ENCODE measurements around the gene WDR1.

- no peak for TF ChIP-seq CTCF (IDR thresholded peaks at IDR 0.05; ENCODE audit: low read length)
- TF ChIP-seq EZH2 (IDR thresholded peaks at IDR 0.05; ENCODE audit: borderline replicate concordance, low read length) = no peak
These were observed 33.9 kb downstream of the WDR1 start for GRCh38 chr4:10082459-10083272.

All from OCI-LY1 (cell line).